ENCODE results near the gene CHMP2B. TPM values are rescaled to one million over a fixed set of nuclear protein-coding genes. Genes with fewer than 3 reads are reported as not detected.
A peak's percentile ranks its signal among the peaks of the same experiment; 100 is the strongest.

The CHMP2B gene
- total RNA-seq, 1 experiment from 2014 or later: 39.3 TPM

- Mint-ChIP-seq H3K4me1 (peaks cover 31 to 35% of the 10 kb centered on the region in 2 experiments), H3K27me3 (ENCODE audit: low read depth) (peaks cover 4% of the 10 kb centered on the region), H3K36me3 (ENCODE audit: insufficient read depth in 1 of 3, low read depth in 3 of 3) (no peaks in the 10 kb centered on the region; a peak in 4 of 7 replicates), H3K4me3 (peak overlapping the region; percentile 97 to 98), H3K9me3 (no peaks in the 10 kb centered on the region; a peak in 1 of 5 replicates), H3K27ac (no peak overlapping the region; a peak in 1 of 7 replicates)
- DNase-seq: no peak
- Histone ChIP-seq H3K79me2 (ENCODE audit: insufficient read depth, low read length) (peaks cover 16% of the 10 kb centered on the region), H3K14ac (ENCODE audit: insufficient read depth, low read length) (no peak overlapping the region), H2BK15ac (ENCODE audit: low read depth, low read length) (no peak overlapping the region), H4K91ac (ENCODE audit: insufficient read length, low read depth, low read length) (no peak overlapping the region), H2AK5ac (ENCODE audit: insufficient read length, low read length) (no peak overlapping the region), H4K20me1 (ENCODE audit: control insufficient read depth, insufficient read depth, insufficient read length) (no peaks in the 10 kb centered on the region), H2BK20ac (ENCODE audit: low read depth, low read length, poor library complexity, severe bottlenecking) (no peak overlapping the region), H2BK120ac (ENCODE audit: low read depth, low read length, poor library complexity, severe bottlenecking) (no peak overlapping the region), H4K8ac (replicated peaks; ENCODE audit: insufficient read length, low read depth, low read length) (no peak overlapping the region), H3K56ac (ENCODE audit: insufficient read length, low read depth, low read length) (no peak overlapping the region), H3K23ac (ENCODE audit: insufficient read length, low read depth, low read length) (no peak overlapping the region), H3K18ac (ENCODE audit: insufficient read length, low read depth, low read length) (no peak overlapping the region), H3K4me1 (ENCODE audit: insufficient read depth, low read length) (no peaks in the 10 kb centered on the region), H3T11ph (ENCODE audit: low read length) (no peak overlapping the region), H4K5ac (ENCODE audit: insufficient read length, low read depth, low read length) (no peak overlapping the region), H3K9me3 (ENCODE audit: control insufficient read depth, low read depth, low read length) (no peaks in the 10 kb centered on the region), H3K79me1 (ENCODE audit: insufficient read depth, low read depth, low read length, poor library complexity, severe bottlenecking) (no peaks in the 10 kb centered on the region), H3K27ac (ENCODE audit: insufficient read length, low read depth, low read length) (no peak overlapping the region), H3K9ac (ENCODE audit: extremely low read depth, insufficient read length, low read length) (peak overlapping the region; percentile 51), H3K4me2 (ENCODE audit: insufficient read depth, insufficient read length, low read length) (peak overlapping the region; percentile 37), H3K4ac (ENCODE audit: low read depth, low read length) (no peak overlapping the region), H2AFZ (ENCODE audit: low read length) (no peak overlapping the region), H2BK12ac (ENCODE audit: insufficient read length, low read depth, low read length) (no peak overlapping the region), H3K27me3 (ENCODE audit: insufficient read depth, low read length) (no peaks in the 10 kb centered on the region), H3K23me2 (ENCODE audit: insufficient read length, low read depth, low read length, poor library complexity, severe bottlenecking) (no peaks in the 10 kb centered on the region), H2BK5ac (ENCODE audit: insufficient read length, low read length) (no peak overlapping the region)
- no CpG with 5 or more reads among the region's 1 CpG for WGBS (ENCODE audit: extremely low coverage, insufficient read length, low lambda C conversion rate)
- TF ChIP-seq CTCF (conservative IDR thresholded peaks at IDR 0.05): no peak
Observed at GRCh38 chr3:87228316-87228715, 1.2 kb downstream of the CHMP2B start.
